T-helper 1 cell treated with Interleukin-12 subunit alpha and Interleukin-12 subunit beta and Interleukin-4 antibody, amounts not matched to agents 30 μg/mL and 1 μg/mL, for 36 hours (primary cell): ENCODE measurements around the gene VAMP2.
A peak's percentile ranks its signal among the peaks of the same experiment; 100 is the strongest.
"Not testable (repeated sequence)": the region's sequence is repeated elsewhere in the genome, so short reads cannot be mapped to it uniquely, and the experiment has no call there.

ENCODE experiments used
- H3K27ac Mint-ChIP-seq: one replicate; pipeline ENCODE4 v1.8.0; 2021; ENCODE audit warnings: mild to moderate bottlenecking, mixed read lengths
- H3K27me3 Mint-ChIP-seq: one replicate; pipeline ENCODE4 v1.8.0; 2021; ENCODE audit warnings: low read depth, mixed read lengths
- H3K36me3 Mint-ChIP-seq: one replicate; pipeline ENCODE4 v1.8.0; 2021; ENCODE audit warnings: low read depth, mixed read lengths
- H3K4me1 Mint-ChIP-seq: one replicate; pipeline ENCODE4 v1.8.0; 2021; ENCODE audit warnings: low read depth, mixed read lengths
- H3K4me3 Mint-ChIP-seq: one replicate; pipeline ENCODE4 v1.8.0; 2021; ENCODE audit warnings: mild to moderate bottlenecking, moderate library complexity, mixed read lengths
- H3K9me3 Mint-ChIP-seq: one replicate; pipeline ENCODE4 v1.8.0; 2021; ENCODE audit warnings: mixed read lengths

Gene VAMP2

GRCh38 chr17:8186787-8187516 lies 24.2 kb upstream of the VAMP2 start:
- no peak overlapping the region for H3K4me3 Mint-ChIP-seq
- peaks cover 10% of the 10 kb centered on the region for H3K27me3 Mint-ChIP-seq
- no peaks in the 10 kb centered on the region for H3K9me3 Mint-ChIP-seq
- no peaks in the 10 kb centered on the region for H3K36me3 Mint-ChIP-seq
- no peak overlapping the region for H3K27ac Mint-ChIP-seq
- H3K4me1 Mint-ChIP-seq = peaks cover 18% of the 10 kb centered on the region

- Mint-ChIP-seq H3K27ac (no peak overlapping the region), H3K9me3 (no peaks in the 10 kb centered on the region), H3K4me3 (no peak overlapping the region), H3K27me3 (peaks cover 12% of the 10 kb centered on the region), H3K36me3 (no peaks in the 10 kb centered on the region), H3K4me1 (peaks cover 20% of the 10 kb centered on the region)
Measured at GRCh38 chr17:8186446-8186786, 23.7 kb upstream of the VAMP2 start.

GRCh38 chr17:8185582-8186445 lies 23.1 kb upstream of the VAMP2 start:
- H3K36me3 Mint-ChIP-seq = no peaks in the 10 kb centered on the region
- peaks cover 18% of the 10 kb centered on the region for H3K27me3 Mint-ChIP-seq
- H3K27ac Mint-ChIP-seq = no peak overlapping the region
- H3K9me3 Mint-ChIP-seq = no peaks in the 10 kb centered on the region
- H3K4me1 Mint-ChIP-seq = peaks cover 18% of the 10 kb centered on the region
- no peak overlapping the region for H3K4me3 Mint-ChIP-seq

DNA sequence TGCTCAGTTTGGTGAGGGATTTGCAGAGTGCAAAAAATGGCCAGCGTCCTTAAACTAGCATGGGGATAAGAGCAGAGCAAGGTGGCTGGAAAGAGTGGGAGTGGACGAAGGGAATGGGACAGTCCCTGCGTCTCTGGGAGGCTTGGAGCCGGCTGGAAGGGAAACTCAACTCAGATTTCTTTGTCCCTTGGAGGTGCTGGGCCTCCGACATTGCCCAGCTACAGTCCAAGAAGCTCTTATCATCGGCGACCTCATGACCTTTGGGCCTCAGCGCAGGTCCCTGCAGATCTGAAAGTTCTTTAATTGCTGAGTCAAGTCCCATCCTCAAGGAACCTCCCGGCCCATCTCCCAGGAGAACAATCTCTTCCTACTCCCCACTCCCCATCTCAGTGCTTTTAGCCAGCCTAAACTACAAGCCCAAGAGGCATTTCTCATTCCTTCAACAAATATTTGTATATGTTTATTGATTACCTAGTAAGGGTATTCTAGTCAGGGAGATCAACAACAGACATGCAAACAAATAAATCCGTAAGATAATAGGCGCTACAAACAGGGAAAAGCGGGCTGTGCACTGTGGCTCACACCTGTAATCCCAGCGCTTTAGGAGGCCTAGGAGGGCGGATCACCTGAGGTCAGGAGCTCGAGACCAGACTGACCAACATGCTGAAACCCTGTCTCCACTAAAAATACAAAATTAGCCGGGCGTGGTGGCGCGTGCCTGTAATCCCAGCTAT lies 14.4 kb upstream of the VAMP2 start:
- peak overlapping the region; percentile 63 for H3K27ac Mint-ChIP-seq
- H3K4me1 Mint-ChIP-seq = peaks cover 45% of the 10 kb centered on the region
- no peaks in the 10 kb centered on the region for H3K36me3 Mint-ChIP-seq
- no peaks in the 10 kb centered on the region for H3K9me3 Mint-ChIP-seq
- H3K27me3 Mint-ChIP-seq = peaks cover 12% of the 10 kb centered on the region
- peak overlapping the region; percentile 97 for H3K4me3 Mint-ChIP-seq

GRCh38 chr17:8176197-8176940 lies 13.6 kb upstream of the VAMP2 start, which contains the start of gene TMEM107:
Gene TMEM107, minus strand, starts transcription at chr17:8176380. Its CDS starts 94 bp downstream, at chr17:8176286.
- H3K27ac Mint-ChIP-seq = peak within 1 kb of the TSS; percentile 96
- peak within 1 kb of the TSS; percentile 97 for H3K4me3 Mint-ChIP-seq
- H3K27me3 Mint-ChIP-seq = peaks cover 7% of the 10 kb centered on the region
- H3K4me1 Mint-ChIP-seq = peaks cover 42% of the 10 kb centered on the region
- H3K36me3 Mint-ChIP-seq = no peaks in the 10 kb centered on the region
- H3K9me3 Mint-ChIP-seq = no peaks in the 10 kb centered on the region

DNA sequence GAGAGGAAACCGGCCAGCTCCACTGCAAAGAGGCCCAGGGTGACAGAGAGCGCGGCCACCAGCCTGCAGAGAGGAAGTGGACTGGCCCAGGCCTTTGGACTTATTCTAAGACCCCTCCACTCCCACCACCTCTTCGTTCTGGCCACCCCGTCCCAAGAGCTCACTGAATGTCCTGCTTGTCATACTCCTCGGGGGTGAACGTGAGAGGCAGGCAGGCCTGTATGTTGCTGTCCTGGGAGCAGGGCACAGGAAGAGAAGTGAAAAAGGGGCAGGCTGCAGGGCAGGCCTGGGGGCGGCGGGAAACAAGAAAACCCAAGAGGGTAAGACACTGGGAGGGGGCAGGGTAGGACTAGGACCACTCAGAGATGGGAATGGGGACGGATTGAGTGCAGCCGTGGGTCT lies 13.0 kb upstream of the VAMP2 start:
- no peaks in the 10 kb centered on the region for H3K9me3 Mint-ChIP-seq
- no peaks in the 10 kb centered on the region for H3K36me3 Mint-ChIP-seq
- H3K4me3 Mint-ChIP-seq = peak overlapping the region; percentile 97
- H3K27me3 Mint-ChIP-seq = peaks cover 1% of the 10 kb centered on the region
- peak overlapping the region; percentile 96 for H3K27ac Mint-ChIP-seq
- peaks cover 43% of the 10 kb centered on the region for H3K4me1 Mint-ChIP-seq

GRCh38 chr17:8173871-8174322 lies 11.1 kb upstream of the VAMP2 start:
- Mint-ChIP-seq H3K27me3 (no peaks in the 10 kb centered on the region), H3K27ac (peak overlapping the region; percentile 99), H3K4me1 (peaks cover 43% of the 10 kb centered on the region), H3K4me3 (peak overlapping the region; percentile 91), H3K36me3 (no peaks in the 10 kb centered on the region), H3K9me3 (no peaks in the 10 kb centered on the region)

DNA sequence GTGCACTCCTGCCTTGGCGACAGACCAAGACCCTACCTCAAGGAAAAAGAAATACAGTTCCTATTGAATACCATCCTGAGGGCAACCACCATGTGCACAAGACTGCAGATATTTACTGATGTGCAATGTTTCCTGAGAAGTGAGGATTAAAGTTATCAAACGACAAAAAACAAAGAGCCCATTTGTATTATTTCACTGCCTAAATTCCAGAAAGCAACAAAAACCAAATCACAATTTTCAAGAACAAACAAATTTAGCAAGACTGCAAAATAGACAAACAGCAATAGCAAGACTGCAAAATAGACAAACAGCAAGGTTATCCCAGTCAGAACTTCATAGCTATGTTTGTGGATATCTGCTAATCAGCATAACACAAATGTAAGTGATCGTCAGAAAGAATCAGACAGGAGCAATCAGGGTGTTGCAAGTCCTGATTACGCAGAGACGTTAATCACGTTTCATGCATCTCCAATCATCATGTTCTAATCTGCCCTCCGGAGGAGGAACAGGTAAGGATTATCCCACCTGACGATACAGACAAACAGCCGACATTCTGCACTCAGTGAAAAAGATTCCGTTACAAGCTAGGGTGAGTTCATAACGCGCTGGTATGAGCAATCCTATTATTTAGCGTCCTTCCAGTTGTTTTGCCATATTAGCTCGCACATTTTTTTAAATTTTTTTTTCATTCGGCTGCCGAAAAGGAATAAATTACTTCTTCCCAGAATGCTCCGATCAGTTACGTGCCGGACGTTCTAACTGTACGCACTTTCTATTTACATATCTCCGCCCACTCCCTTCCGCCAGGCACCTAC lies 10.5 kb upstream of the VAMP2 start:
- H3K27me3 Mint-ChIP-seq = no peaks in the 10 kb centered on the region
- H3K27ac Mint-ChIP-seq = peak overlapping the region; percentile 99
- H3K36me3 Mint-ChIP-seq = no peaks in the 10 kb centered on the region
- H3K4me3 Mint-ChIP-seq = peak overlapping the region; percentile 91
- H3K9me3 Mint-ChIP-seq = no peaks in the 10 kb centered on the region
- H3K4me1 Mint-ChIP-seq = peaks cover 43% of the 10 kb centered on the region

GRCh38 chr17:8170186-8170585 lies 7.4 kb upstream of the VAMP2 start:
- H3K36me3 Mint-ChIP-seq, H3K9me3 Mint-ChIP-seq, H3K27me3 Mint-ChIP-seq, H3K27ac Mint-ChIP-seq, H3K4me3 Mint-ChIP-seq: not testable (repeated sequence)
- H3K4me1 Mint-ChIP-seq = peaks cover 25% of the 10 kb centered on the region

DNA sequence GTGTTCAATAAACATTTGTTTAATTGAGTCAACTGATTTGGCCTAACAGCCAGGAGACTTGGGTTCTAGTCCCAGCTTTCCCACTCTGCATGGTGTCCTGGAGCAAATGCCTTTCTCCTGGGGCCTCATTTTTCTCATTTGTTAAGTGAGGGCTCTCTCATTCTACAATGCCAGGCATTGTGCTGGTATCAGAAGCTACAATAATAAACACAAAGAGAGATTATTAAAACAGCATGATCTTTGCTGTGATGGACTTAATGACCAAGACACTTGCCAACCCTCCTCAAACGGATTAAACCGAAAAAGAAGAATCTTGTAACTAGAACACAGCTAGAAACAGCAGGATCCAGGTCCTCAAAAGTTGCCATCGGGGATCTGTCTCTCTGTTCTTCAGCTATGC lies 4.8 kb upstream of the VAMP2 start:
- H3K4me1 Mint-ChIP-seq = peaks cover 24% of the 10 kb centered on the region
- no peak overlapping the region for H3K27ac Mint-ChIP-seq
- no peak overlapping the region for H3K4me3 Mint-ChIP-seq
- no peaks in the 10 kb centered on the region for H3K27me3 Mint-ChIP-seq
- H3K9me3 Mint-ChIP-seq = no peaks in the 10 kb centered on the region
- H3K36me3 Mint-ChIP-seq = peaks cover 2% of the 10 kb centered on the region

DNA sequence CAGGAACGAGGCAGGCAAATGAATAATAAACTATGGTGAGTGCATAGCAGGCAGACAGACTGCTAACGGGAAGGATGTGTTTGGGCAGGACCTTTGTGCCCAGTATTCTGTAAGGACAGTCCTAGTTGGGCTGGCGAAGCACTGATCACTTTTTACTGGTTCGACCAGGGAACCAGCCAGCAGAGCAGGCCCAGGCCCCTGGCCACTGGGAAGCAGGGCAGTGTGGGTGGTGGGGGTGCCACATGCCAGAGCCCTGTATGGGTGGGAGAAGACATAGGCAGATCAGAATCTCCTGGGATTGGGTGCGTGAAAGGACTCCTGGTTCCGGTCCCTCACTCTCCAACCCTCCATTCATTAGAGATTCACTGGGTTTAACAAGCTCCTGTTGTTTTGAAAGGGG lies 4.0 kb upstream of the VAMP2 start:
- peaks cover 26% of the 10 kb centered on the region for H3K4me1 Mint-ChIP-seq
- no peaks in the 10 kb centered on the region for H3K9me3 Mint-ChIP-seq
- peaks cover 3% of the 10 kb centered on the region for H3K36me3 Mint-ChIP-seq
- no peak overlapping the region for H3K27ac Mint-ChIP-seq
- H3K27me3 Mint-ChIP-seq = no peaks in the 10 kb centered on the region
- no peak overlapping the region for H3K4me3 Mint-ChIP-seq

GRCh38 chr17:8164815-8165131 lies 2.0 kb upstream of the VAMP2 start:
- peak overlapping the region; percentile 98 for H3K27ac Mint-ChIP-seq
- H3K36me3 Mint-ChIP-seq = peaks cover 19% of the 10 kb centered on the region
- H3K27me3 Mint-ChIP-seq = no peaks in the 10 kb centered on the region
- peaks cover 42% of the 10 kb centered on the region for H3K4me1 Mint-ChIP-seq
- no peaks in the 10 kb centered on the region for H3K9me3 Mint-ChIP-seq
- H3K4me3 Mint-ChIP-seq = peak overlapping the region; percentile 86

DNA sequence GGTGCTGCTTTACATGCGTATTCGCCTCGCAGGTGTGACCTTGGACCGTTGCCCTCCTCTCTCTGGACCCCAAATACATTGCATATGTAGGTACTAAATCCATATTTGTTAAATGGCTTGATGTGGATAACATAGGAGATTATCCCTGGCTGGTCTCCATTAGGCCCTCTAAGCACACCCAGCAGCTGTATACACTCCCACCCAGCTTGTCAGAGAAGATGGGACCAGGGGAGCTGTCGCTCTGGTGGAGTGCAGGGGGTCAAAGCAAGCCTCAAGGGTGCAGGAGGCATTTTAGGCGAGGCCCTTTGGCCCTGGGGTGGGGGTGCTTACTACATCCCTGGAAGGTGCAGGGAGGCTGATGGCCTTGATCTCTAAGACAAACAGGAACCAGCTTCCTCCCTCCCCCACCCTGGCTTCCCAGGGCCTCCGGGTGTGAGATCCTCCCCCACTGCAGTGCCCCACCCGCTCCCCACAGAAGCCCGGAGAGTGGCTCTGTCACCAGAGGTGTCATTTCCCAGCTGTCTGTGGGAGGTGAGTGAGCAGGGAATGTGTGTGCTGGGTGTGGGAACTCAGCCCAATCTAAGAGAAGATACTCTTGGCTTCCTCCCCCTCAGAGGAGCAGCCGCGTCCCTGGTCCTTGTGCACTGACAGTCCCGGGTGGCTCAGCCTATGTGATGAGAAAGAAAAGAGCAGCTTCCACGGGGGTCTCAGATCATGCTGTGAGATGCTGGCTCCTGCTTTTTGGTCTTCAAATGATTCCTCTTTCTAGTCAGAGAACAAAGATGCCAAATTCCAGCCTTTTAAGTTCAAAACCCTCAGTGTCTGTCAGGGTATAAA lies 1.4 kb upstream of the VAMP2 start:
- H3K27me3 Mint-ChIP-seq = no peaks in the 10 kb centered on the region
- peak overlapping the region; percentile 98 for H3K27ac Mint-ChIP-seq
- H3K4me3 Mint-ChIP-seq = peak overlapping the region; percentile 86
- no peaks in the 10 kb centered on the region for H3K9me3 Mint-ChIP-seq
- H3K36me3 Mint-ChIP-seq = peaks cover 23% of the 10 kb centered on the region
- peaks cover 42% of the 10 kb centered on the region for H3K4me1 Mint-ChIP-seq
